ENCODE data around the gene S100A5. TPM values are rescaled to one million over a fixed set of nuclear protein-coding genes. Genes with fewer than 3 reads are reported as not detected.
A peak's percentile ranks its signal among the peaks of the same experiment; 100 is the strongest.

The S100A5 gene
- total RNA-seq, 1 experiment from 2014 or later = not detected

- H3K9me3 ChIP-seq (ENCODE audit: low read length) = no peaks in the 10 kb centered on the region
- no peak overlapping the region for H3K4me3 ChIP-seq (ENCODE audit: low read length)
- no peak overlapping the region for H3K4me2 ChIP-seq (ENCODE audit: low read depth, low read length, poor library complexity, severe bottlenecking)
- no peak overlapping the region for H3K27ac ChIP-seq (ENCODE audit: low read length)
- DNase-seq = no peak
- H3K9me2 ChIP-seq (replicated peaks; ENCODE audit: insufficient read depth, low read length) = no peaks in the 10 kb centered on the region
- H3K27me3 ChIP-seq (ENCODE audit: low read length) = no peaks in the 10 kb centered on the region
- H3K36me3 ChIP-seq (ENCODE audit: insufficient read depth, low read length) = no peaks in the 10 kb centered on the region
- no peaks in the 10 kb centered on the region for H3K4me1 ChIP-seq (ENCODE audit: low read length)
- no peaks in the 10 kb centered on the region for H4K20me1 ChIP-seq (ENCODE audit: insufficient read depth, low read depth, low read length)
- no peaks in the 10 kb centered on the region for H3K79me2 ChIP-seq (ENCODE audit: low read length)
- H2AFZ ChIP-seq (ENCODE audit: low read length) = no peak overlapping the region
- H3K9ac ChIP-seq (ENCODE audit: low read length) = no peak overlapping the region
These were observed 34.3 kb downstream of the S100A5 start for GRCh38 chr1:153506386-153506785.

- H3K9me2 ChIP-seq (replicated peaks; ENCODE audit: insufficient read depth, low read length) = no peaks in the 10 kb centered on the region
- no peak overlapping the region for H3K4me3 ChIP-seq (ENCODE audit: low read length)
- H3K4me1 ChIP-seq (ENCODE audit: low read length) = no peaks in the 10 kb centered on the region
- H3K9me3 ChIP-seq (ENCODE audit: low read length) = no peaks in the 10 kb centered on the region
- DNase-seq = no peak
- H2AFZ ChIP-seq (ENCODE audit: low read length) = no peak overlapping the region
- H3K9ac ChIP-seq (ENCODE audit: low read length) = no peak overlapping the region
- no peak overlapping the region for H3K4me2 ChIP-seq (ENCODE audit: low read depth, low read length, poor library complexity, severe bottlenecking)
- no peaks in the 10 kb centered on the region for H3K36me3 ChIP-seq (ENCODE audit: insufficient read depth, low read length)
- no peaks in the 10 kb centered on the region for H4K20me1 ChIP-seq (ENCODE audit: insufficient read depth, low read depth, low read length)
- no peak overlapping the region for H3K27ac ChIP-seq (ENCODE audit: low read length)
- H3K27me3 ChIP-seq (ENCODE audit: low read length) = no peaks in the 10 kb centered on the region
- H3K79me2 ChIP-seq (ENCODE audit: low read length) = no peaks in the 10 kb centered on the region
These were observed 35.2 kb downstream of the S100A5 start for GRCh38 chr1:153505576-153505975.

- Histone ChIP-seq H3K79me2 (ENCODE audit: low read length) (no peaks in the 10 kb centered on the region), H3K9me2 (replicated peaks; ENCODE audit: insufficient read depth, low read length) (no peaks in the 10 kb centered on the region), H3K27ac (ENCODE audit: low read length) (no peak overlapping the region), H3K27me3 (ENCODE audit: low read length) (no peaks in the 10 kb centered on the region), H2AFZ (ENCODE audit: low read length) (no peak overlapping the region), H3K9ac (ENCODE audit: low read length) (no peak overlapping the region), H3K36me3 (ENCODE audit: insufficient read depth, low read length) (no peaks in the 10 kb centered on the region), H3K9me3 (ENCODE audit: low read length) (no peaks in the 10 kb centered on the region), H4K20me1 (ENCODE audit: insufficient read depth, low read depth, low read length) (no peaks in the 10 kb centered on the region), H3K4me2 (ENCODE audit: low read depth, low read length, poor library complexity, severe bottlenecking) (no peak overlapping the region), H3K4me1 (ENCODE audit: low read length) (no peaks in the 10 kb centered on the region), H3K4me3 (ENCODE audit: low read length) (no peak overlapping the region)
- no peak for DNase-seq
These were observed 37.0 kb downstream of the S100A5 start for GRCh38 chr1:153503766-153504165.

GRCh38 chr1:153498746-153499145, 42.0 kb downstream of the S100A5 start:
- no peak overlapping the region for H3K27ac ChIP-seq (ENCODE audit: low read length)
- H3K27me3 ChIP-seq (ENCODE audit: low read length) = no peaks in the 10 kb centered on the region
- H3K4me2 ChIP-seq (ENCODE audit: low read depth, low read length, poor library complexity, severe bottlenecking) = no peak overlapping the region
- no peaks in the 10 kb centered on the region for H3K9me2 ChIP-seq (replicated peaks; ENCODE audit: insufficient read depth, low read length)
- DNase-seq = no peak
- H3K9ac ChIP-seq (ENCODE audit: low read length) = no peak overlapping the region
- H3K36me3 ChIP-seq (ENCODE audit: insufficient read depth, low read length) = no peaks in the 10 kb centered on the region
- no peaks in the 10 kb centered on the region for H3K79me2 ChIP-seq (ENCODE audit: low read length)
- H3K4me1 ChIP-seq (ENCODE audit: low read length) = peaks cover 4% of the 10 kb centered on the region
- H2AFZ ChIP-seq (ENCODE audit: low read length) = no peak overlapping the region
- no peaks in the 10 kb centered on the region for H4K20me1 ChIP-seq (ENCODE audit: insufficient read depth, low read depth, low read length)
- no peaks in the 10 kb centered on the region for H3K9me3 ChIP-seq (ENCODE audit: low read length)
- H3K4me3 ChIP-seq (ENCODE audit: low read length) = no peak overlapping the region

- no peak overlapping the region for H3K4me2 ChIP-seq (ENCODE audit: low read depth, low read length, poor library complexity, severe bottlenecking)
- no peak overlapping the region for H2AFZ ChIP-seq (ENCODE audit: low read length)
- no peaks in the 10 kb centered on the region for H3K9me2 ChIP-seq (replicated peaks; ENCODE audit: insufficient read depth, low read length)
- H3K79me2 ChIP-seq (ENCODE audit: low read length) = no peaks in the 10 kb centered on the region
- H3K9ac ChIP-seq (ENCODE audit: low read length) = no peak overlapping the region
- DNase-seq = no peak
- H3K4me1 ChIP-seq (ENCODE audit: low read length) = peaks cover 4% of the 10 kb centered on the region
- H3K4me3 ChIP-seq (ENCODE audit: low read length) = no peak overlapping the region
- no peak overlapping the region for H3K27ac ChIP-seq (ENCODE audit: low read length)
- H3K9me3 ChIP-seq (ENCODE audit: low read length) = no peaks in the 10 kb centered on the region
- no peaks in the 10 kb centered on the region for H4K20me1 ChIP-seq (ENCODE audit: insufficient read depth, low read depth, low read length)
- H3K36me3 ChIP-seq (ENCODE audit: insufficient read depth, low read length) = no peaks in the 10 kb centered on the region
- H3K27me3 ChIP-seq (ENCODE audit: low read length) = no peaks in the 10 kb centered on the region
These were observed 45.2 kb downstream of the S100A5 start for GRCh38 chr1:153495536-153495935.

- Histone ChIP-seq H3K9ac (ENCODE audit: low read length) (no peak overlapping the region), H3K79me2 (ENCODE audit: low read length) (no peaks in the 10 kb centered on the region), H4K20me1 (ENCODE audit: insufficient read depth, low read depth, low read length) (no peaks in the 10 kb centered on the region), H3K9me3 (ENCODE audit: low read length) (no peaks in the 10 kb centered on the region), H3K4me2 (ENCODE audit: low read depth, low read length, poor library complexity, severe bottlenecking) (no peak overlapping the region), H2AFZ (ENCODE audit: low read length) (no peak overlapping the region), H3K36me3 (ENCODE audit: insufficient read depth, low read length) (no peaks in the 10 kb centered on the region), H3K4me1 (ENCODE audit: low read length) (peaks cover 4% of the 10 kb centered on the region), H3K4me3 (ENCODE audit: low read length) (no peak overlapping the region), H3K9me2 (replicated peaks; ENCODE audit: insufficient read depth, low read length) (no peaks in the 10 kb centered on the region), H3K27me3 (ENCODE audit: low read length) (no peaks in the 10 kb centered on the region), H3K27ac (ENCODE audit: low read length) (no peak overlapping the region)
- peak; percentile 90 for DNase-seq
These were observed 45.7 kb downstream of the S100A5 start for GRCh38 chr1:153494976-153495535.

GRCh38 chr1:153493343-153493960, 47.3 kb downstream of the S100A5 start:
- Histone ChIP-seq H4K20me1 (ENCODE audit: insufficient read depth, low read depth, low read length) (no peaks in the 10 kb centered on the region), H2AFZ (ENCODE audit: low read length) (no peak overlapping the region)

GRCh38 chr1:153490272-153491051, 50.3 kb downstream of the S100A5 start:
- no peaks in the 10 kb centered on the region for H3K9me2 ChIP-seq (replicated peaks; ENCODE audit: insufficient read depth, low read length)
- H3K4me3 ChIP-seq (ENCODE audit: low read length) = no peak overlapping the region
- no peaks in the 10 kb centered on the region for H3K79me2 ChIP-seq (ENCODE audit: low read length)
- no peaks in the 10 kb centered on the region for H3K36me3 ChIP-seq (ENCODE audit: insufficient read depth, low read length)
- H3K27ac ChIP-seq (ENCODE audit: low read length) = no peak overlapping the region
- H3K9ac ChIP-seq (ENCODE audit: low read length) = no peak overlapping the region
- H4K20me1 ChIP-seq (ENCODE audit: insufficient read depth, low read depth, low read length) = no peaks in the 10 kb centered on the region
- H3K27me3 ChIP-seq (ENCODE audit: low read length) = no peaks in the 10 kb centered on the region
- H3K9me3 ChIP-seq (ENCODE audit: low read length) = no peaks in the 10 kb centered on the region
- H3K4me1 ChIP-seq (ENCODE audit: low read length) = peaks cover 4% of the 10 kb centered on the region
- no peak overlapping the region for H2AFZ ChIP-seq (ENCODE audit: low read length)
- no peak overlapping the region for H3K4me2 ChIP-seq (ENCODE audit: low read depth, low read length, poor library complexity, severe bottlenecking)
- no peak for DNase-seq

More at GRCh38 chr1:153493343-153493960, 47.3 kb downstream of the S100A5 start:
- H3K4me3 ChIP-seq (ENCODE audit: low read length) = no peak overlapping the region
- DNase-seq = no peak
- no peaks in the 10 kb centered on the region for H3K9me3 ChIP-seq (ENCODE audit: low read length)
- H3K4me2 ChIP-seq (ENCODE audit: low read depth, low read length, poor library complexity, severe bottlenecking) = no peak overlapping the region
- no peak overlapping the region for H3K27ac ChIP-seq (ENCODE audit: low read length)
- H3K9ac ChIP-seq (ENCODE audit: low read length) = no peak overlapping the region
- H3K36me3 ChIP-seq (ENCODE audit: insufficient read depth, low read length) = no peaks in the 10 kb centered on the region
- H3K4me1 ChIP-seq (ENCODE audit: low read length) = peaks cover 4% of the 10 kb centered on the region
- no peaks in the 10 kb centered on the region for H3K27me3 ChIP-seq (ENCODE audit: low read length)
- no peaks in the 10 kb centered on the region for H3K9me2 ChIP-seq (replicated peaks; ENCODE audit: insufficient read depth, low read length)
- no peaks in the 10 kb centered on the region for H3K79me2 ChIP-seq (ENCODE audit: low read length)

Measured in Karpas-422 (cell line).